ENCODE measurements around the gene CFAP206. TPM values are rescaled to one million over a fixed set of nuclear protein-coding genes. Genes with fewer than 3 reads are reported as not detected.
A peak's percentile ranks its signal among the peaks of the same experiment; 100 is the strongest.

Gene CFAP206
- total and polyA plus RNA-seq, 8 donors = 0.59 to 4.3 (median 2.8) TPM

- Histone ChIP-seq H3K9me3 (no peaks in the 10 kb centered on the region), H3K4me3 (no peak overlapping the region), H3K4me1 (no peaks in the 10 kb centered on the region), H3K36me3 (peaks cover 0 to 63% of the 10 kb centered on the region in 2 donors), H3K27ac (peak overlapping the region in 1 of 2 donors; percentile 10), H3K27me3 (no peaks in the 10 kb centered on the region)
- intact Hi-C loops (cut with DNase I) = no loop called here
- DNase-seq (no peak), ATAC-seq (no peak)
- TF ChIP-seq CTCF (IDR thresholded peaks at IDR 0.05) = no peak
Measured at GRCh38 chr6:87501809-87502572, 94.2 kb downstream of the CFAP206 start.

DNA sequence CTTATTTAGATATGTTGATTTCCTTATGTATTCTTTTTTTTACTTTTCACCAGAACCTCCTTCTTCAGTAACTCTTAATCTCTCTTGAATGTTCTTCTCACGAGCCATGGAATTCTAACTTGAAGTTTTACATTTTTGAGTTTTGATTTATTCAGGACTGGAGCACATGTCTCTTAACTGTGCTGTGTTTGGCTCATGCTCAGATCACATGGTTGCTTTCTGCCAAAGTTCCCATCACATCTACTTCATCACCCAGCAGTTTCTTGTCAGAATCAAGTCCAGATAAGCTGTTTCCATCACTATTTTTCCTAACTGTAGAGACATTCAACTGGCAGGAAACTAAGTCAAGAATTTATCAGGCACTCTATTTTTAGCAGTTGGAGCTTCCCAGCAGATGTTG lies 96.7 kb downstream of the CFAP206 start:
- DNase-seq (peak in 2 of 4 donors; percentile 28 to 30), ATAC-seq (no peak)
- no peak for TF ChIP-seq CTCF (IDR thresholded peaks at IDR 0.05)
- Histone ChIP-seq H3K4me3 (no peak overlapping the region), H3K9me3 (no peaks in the 10 kb centered on the region), H3K4me1 (no peaks in the 10 kb centered on the region), H3K27me3 (no peaks in the 10 kb centered on the region), H3K27ac (no peak overlapping the region), H3K36me3 (peaks cover 0 to 82% of the 10 kb centered on the region in 2 donors)
- intact Hi-C loops (cut with DNase I) = no loop called here

Other genes with a start within 250 kb of the CFAP206 start
- 10 to 100 TPM in 1 of 2 donors, 1 to 10 TPM in 1; 9.7 to 11.1 TPM for gene SMIM8, start 85.4 kb upstream of the CFAP206 start, total RNA-seq
- 10 to 100 TPM; 23.5 to 29.0 (median 25.8) TPM for gene SMIM8, start 85.4 kb upstream of the CFAP206 start, polyA plus RNA-seq (ENCODE audit: insufficient read length in 6 of 6)
- gene GJB7, start 78.7 kb upstream of the CFAP206 start, total RNA-seq = under 1 TPM in 1 of 2 donors, not detected in 1; 0.34 TPM
- 1 to 10 TPM in 3 of 6 donors, under 1 TPM in 3; 0.49 to 2.0 (median 1.0) TPM for gene GJB7, start 78.7 kb upstream of the CFAP206 start, polyA plus RNA-seq (ENCODE audit: insufficient read length in 6 of 6)
- 1 to 10 TPM; 2.1 to 2.3 TPM for gene C6orf163, start 63.2 kb upstream of the CFAP206 start, total RNA-seq
- gene C6orf163, start 63.2 kb upstream of the CFAP206 start, polyA plus RNA-seq (ENCODE audit: insufficient read length in 6 of 6) = 1 to 10 TPM; 5.3 to 8.6 (median 6.4) TPM
- 10 to 100 TPM; 32.0 to 37.0 TPM for gene SLC35A1, start 65.0 kb downstream of the CFAP206 start, total RNA-seq
- gene SLC35A1, start 65.0 kb downstream of the CFAP206 start, polyA plus RNA-seq (ENCODE audit: insufficient read length in 6 of 6) = 10 to 100 TPM; 52.2 to 64.1 (median 55.4) TPM
- gene RARS2, start 182.0 kb downstream of the CFAP206 start, total RNA-seq = 10 to 100 TPM; 31.1 to 33.3 TPM
- gene RARS2, start 182.0 kb downstream of the CFAP206 start, polyA plus RNA-seq (ENCODE audit: insufficient read length in 6 of 6) = 10 to 100 TPM; 65.1 to 71.7 (median 69.7) TPM
- gene ORC3, start 182.2 kb downstream of the CFAP206 start, total RNA-seq = 10 to 100 TPM; 19.3 to 23.3 TPM
- 10 to 100 TPM; 35.3 to 43.5 (median 38.7) TPM for gene ORC3, start 182.2 kb downstream of the CFAP206 start, polyA plus RNA-seq (ENCODE audit: insufficient read length in 6 of 6)